Measurements from ENCODE around the gene HABP4. TPM values are rescaled to one million over a fixed set of nuclear protein-coding genes. Genes with fewer than 3 reads are reported as not detected.
"Not testable (repeated sequence)": the region's sequence is repeated elsewhere in the genome, so short reads cannot be mapped to it uniquely, and the experiment has no call there.

HABP4 gene
- total and polyA plus RNA-seq, 12 donors: 20.8 to 30.4 (median 25.3) TPM

DNA sequence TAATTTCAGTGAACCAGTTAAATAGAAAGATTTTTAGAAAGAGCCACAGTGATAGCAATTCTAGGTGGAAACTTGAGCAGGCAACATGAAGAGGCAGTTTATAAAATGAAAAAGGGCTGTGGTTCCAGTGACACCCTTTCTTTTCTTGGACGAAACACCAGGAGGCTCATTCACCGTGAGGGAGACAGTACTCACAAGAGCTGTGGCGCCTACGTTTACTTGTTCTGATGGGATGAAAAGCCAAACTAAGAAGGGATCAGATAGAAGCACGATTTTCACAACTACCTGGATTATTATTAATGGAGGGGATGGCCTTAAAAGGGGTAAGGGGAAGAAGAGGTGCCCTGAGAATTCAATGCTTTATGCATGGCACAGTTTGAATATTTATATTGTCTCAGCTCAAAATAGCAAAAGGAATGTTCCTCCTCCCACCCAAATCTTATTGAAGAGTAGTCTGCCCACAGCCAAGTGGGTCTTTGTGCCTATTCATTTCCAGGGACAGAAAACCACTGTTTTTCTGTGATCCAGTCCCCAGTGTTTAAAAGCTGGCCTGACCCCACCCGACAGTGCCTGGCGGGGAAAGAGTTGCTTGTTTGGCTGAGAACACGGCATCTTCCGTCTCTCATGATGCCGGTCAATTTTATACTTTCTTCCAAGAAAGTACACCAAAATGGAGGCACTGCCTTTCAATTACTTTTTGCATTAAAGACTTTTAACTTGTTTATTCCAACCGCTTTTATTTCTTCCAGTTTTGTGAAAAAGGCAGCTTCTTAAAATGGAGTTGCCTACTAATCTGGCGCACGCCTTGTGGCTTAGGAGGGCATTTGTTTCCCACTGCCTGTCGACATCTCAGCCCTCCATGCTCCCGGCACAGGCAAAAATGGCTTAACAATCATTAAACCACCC, 51.9 kb downstream of the HABP4 start:
- H3K27me3 ChIP-seq: no peaks in the 10 kb centered on the region
- H3K4me3 ChIP-seq: no peak overlapping the region
- intact Hi-C loops (cut with DNase I): no loop called here
- WGBS, 2 donors: 94 to 95% methylated on average over 15 of the region's 15 CpGs
- H3K36me3 ChIP-seq: peaks cover 0 to 11% (median 0%) of the 10 kb centered on the region in 9 donors
- ATAC-seq (no peak), DNase-seq (no peak)
- peaks cover 0 to 43% (median 0%) of the 10 kb centered on the region in 9 donors for H3K4me1 ChIP-seq
- H3K9me3 ChIP-seq: no peaks in the 10 kb centered on the region
- peak overlapping the region in 1 of 10 donors; percentile 44 for H3K27ac ChIP-seq
- TF ChIP-seq, protein P1, sequence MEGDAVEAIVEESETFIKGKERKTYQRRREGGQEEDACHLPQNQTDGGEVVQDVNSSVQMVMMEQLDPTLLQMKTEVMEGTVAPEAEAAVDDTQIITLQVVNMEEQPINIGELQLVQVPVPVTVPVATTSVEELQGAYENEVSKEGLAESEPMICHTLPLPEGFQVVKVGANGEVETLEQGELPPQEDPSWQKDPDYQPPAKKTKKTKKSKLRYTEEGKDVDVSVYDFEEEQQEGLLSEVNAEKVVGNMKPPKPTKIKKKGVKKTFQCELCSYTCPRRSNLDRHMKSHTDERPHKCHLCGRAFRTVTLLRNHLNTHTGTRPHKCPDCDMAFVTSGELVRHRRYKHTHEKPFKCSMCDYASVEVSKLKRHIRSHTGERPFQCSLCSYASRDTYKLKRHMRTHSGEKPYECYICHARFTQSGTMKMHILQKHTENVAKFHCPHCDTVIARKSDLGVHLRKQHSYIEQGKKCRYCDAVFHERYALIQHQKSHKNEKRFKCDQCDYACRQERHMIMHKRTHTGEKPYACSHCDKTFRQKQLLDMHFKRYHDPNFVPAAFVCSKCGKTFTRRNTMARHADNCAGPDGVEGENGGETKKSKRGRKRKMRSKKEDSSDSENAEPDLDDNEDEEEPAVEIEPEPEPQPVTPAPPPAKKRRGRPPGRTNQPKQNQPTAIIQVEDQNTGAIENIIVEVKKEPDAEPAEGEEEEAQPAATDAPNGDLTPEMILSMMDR (IDR thresholded peaks at IDR 0.05): no peak

DNA sequence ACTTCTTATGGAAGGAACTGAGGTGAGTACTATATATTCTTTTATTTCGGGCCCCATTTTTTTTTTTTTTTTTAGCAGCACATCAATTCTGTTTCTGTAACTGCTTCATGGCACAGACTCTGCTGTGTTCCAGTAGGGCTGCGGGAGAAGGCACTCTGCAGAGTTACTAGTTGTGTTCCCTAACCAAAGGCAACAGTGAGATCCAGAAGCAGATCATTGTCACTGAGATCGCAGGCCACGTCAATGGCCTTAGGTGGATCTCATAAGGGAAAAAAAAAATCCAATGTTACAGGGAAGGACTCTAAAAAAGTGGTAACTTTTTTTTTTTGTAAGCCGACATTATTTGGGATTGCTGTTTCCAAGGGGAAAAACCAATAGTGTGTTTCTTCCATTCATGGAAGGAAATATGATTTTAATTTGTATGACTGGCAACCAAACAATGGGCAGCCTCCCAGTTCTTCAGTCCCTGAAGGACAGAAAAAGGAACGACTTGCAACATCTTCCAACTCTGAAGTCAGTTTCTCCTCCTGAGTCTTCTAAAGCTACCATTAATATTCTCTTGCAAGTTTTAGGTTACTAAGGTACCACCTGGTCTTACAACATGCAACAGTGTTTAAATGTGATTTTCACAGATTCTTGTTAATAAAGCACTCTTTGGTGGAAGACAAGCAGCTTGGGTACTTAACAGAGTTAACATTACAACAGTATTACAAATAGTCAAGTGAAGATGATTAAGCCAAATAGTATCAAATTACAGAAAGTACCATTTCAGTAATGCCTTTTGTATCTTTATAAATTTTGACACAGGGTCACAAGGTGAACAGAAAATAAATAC, 52.8 kb downstream of the HABP4 start:
- H3K36me3 ChIP-seq: peaks cover 0 to 11% (median 0%) of the 10 kb centered on the region in 9 donors
- peaks cover 0 to 47% (median 1%) of the 10 kb centered on the region in 9 donors for H3K4me1 ChIP-seq
- 69 to 79% methylated on average over 6 of the region's 6 CpGs for WGBS, 2 donors
- H3K27ac ChIP-seq: peak overlapping the region in 1 of 10 donors; percentile 44
- no peak for DNase-seq
- ATAC-seq: peak in 2 of 8 donors; percentile 12 to 30
- H3K27me3 ChIP-seq: no peaks in the 10 kb centered on the region
- intact Hi-C loops (cut with DNase I): no loop called here
- TF ChIP-seq, protein P1 (IDR thresholded peaks at IDR 0.05): no peak
- H3K4me3 ChIP-seq: no peak overlapping the region
- H3K9me3 ChIP-seq: no peaks in the 10 kb centered on the region

DNA sequence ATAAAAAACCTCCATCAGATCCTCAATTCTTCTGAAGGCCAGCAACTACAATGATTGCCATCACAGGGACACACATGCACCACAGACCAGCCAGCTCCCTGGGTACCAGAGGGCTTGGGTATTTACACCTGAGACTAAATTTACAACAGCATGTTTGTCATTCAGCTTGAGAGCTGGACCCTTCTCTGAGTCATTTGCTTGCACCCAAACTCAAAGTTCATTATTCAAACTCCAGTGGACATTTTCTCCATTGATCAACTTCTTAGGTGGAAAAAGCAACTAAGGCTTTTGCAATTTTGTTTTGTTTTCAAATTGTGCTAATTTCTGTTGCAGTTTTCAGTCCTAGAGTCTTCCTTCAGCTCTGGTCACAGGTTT, 53.4 kb downstream of the HABP4 start:
- ATAC-seq; H3K4me3 ChIP-seq; H3K27ac ChIP-seq; DNase-seq; H3K27me3 ChIP-seq; intact Hi-C loops (cut with DNase I); H3K9me3 ChIP-seq: not testable (repeated sequence)
- peaks cover 0 to 47% (median 7%) of the 10 kb centered on the region in 9 donors for H3K4me1 ChIP-seq
- H3K36me3 ChIP-seq: peaks cover 0 to 11% (median 0%) of the 10 kb centered on the region in 9 donors

DNA sequence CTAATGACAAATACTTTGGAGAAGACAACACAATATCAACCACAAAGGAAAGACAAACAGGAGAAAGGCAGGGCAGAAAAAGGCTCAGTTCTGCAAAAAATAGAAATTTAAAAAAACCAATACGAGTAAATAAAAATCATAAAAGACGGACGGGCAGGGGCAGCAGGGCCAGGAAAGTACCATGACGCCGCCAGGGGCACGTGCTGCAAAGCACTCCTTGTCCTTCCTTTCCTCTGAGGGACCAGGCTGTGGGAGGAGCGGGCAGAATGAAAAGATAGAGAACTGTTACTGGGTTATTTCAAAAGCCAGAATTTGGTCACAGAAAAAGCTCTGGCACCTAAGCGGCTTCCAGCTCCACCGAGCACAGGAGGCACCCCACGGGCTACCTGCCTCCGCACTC, 53.9 kb downstream of the HABP4 start:
- Histone ChIP-seq H3K9me3 (no peaks in the 10 kb centered on the region), H3K27ac (no peak overlapping the region), H3K36me3 (peaks cover 0 to 15% (median 0%) of the 10 kb centered on the region in 9 donors), H3K4me1 (peaks cover 2 to 47% (median 13%) of the 10 kb centered on the region in 9 donors), H3K4me3 (no peak overlapping the region), H3K27me3 (no peaks in the 10 kb centered on the region)
- 94 to 95% methylated on average over 11 of the region's 11 CpGs for WGBS, 2 donors
- DNase-seq: no peak
- TF ChIP-seq, protein P1 (IDR thresholded peaks at IDR 0.05): no peak
- no peak for ATAC-seq
- intact Hi-C loops (cut with DNase I): no loop called here

All from heart right ventricle (tissue), 16 donors.